Measurements from ENCODE around the gene SDK1. TPM values are rescaled to one million over a fixed set of nuclear protein-coding genes. Genes with fewer than 3 reads are reported as not detected.

Gene SDK1
- total and polyA plus RNA-seq, 12 donors = 1.0 to 5.3 (median 3.2) TPM

DNA sequence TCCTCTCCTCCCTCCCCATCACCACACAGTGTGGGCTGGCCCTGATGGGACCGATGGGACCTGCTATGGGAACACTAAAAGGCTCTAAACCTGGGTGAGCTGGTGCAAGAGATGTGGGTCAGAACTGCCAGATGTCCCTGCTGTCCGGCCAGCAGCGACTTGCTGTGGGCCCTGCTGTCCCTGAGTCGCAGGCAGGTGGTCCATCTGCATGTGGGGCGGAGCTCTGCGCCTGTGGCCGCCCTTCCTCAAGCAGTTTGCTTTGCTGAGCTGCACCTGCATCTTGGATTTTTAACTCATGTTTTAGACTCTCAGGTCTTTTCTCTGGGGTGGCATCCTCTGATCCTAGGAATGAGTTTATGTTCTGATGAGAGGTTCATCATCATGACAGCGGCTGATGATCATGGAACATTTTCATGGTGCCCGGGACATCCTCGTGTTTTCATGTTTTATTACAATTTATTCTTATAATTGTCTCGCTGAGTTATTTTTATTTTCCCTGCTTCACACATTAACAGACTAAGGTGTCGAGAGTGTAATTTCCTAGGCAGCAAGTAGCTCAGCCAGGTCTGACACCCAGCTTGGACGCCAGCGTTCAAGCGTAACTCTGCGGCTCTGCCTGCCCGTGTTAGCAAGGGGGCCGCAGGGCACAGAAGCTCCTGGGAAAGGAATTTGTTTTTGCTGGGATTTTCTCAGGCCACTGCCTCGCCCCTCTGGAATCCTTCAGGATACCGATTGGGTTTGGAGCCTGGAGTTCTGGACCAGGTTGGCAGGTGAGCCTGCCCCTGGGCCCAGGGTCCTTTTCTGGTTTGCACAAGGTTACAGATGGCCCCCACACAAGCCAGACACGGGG is 765.8 kb downstream of the SDK1 start:
- Histone ChIP-seq H3K27ac (no peak overlapping the region), H3K27me3 (peaks cover 0 to 2% (median 0%) of the 10 kb centered on the region in 7 donors), H3K4me1 (no peaks in the 10 kb centered on the region), H3K36me3 (no peaks in the 10 kb centered on the region), H3K4me3 (no peak overlapping the region), H3K9me3 (no peaks in the 10 kb centered on the region)
- no peak for ATAC-seq
- WGBS, 2 donors = 82 to 84% methylated on average over 21 of the region's 21 CpGs
- intact Hi-C loops (cut with DNase I) = loop anchor here in 1 of 10 donors (5.0 kb wide), 1 partner anchor 1105 kb away; no protein-coding TSS in a partner anchor
- TF ChIP-seq, protein P1, sequence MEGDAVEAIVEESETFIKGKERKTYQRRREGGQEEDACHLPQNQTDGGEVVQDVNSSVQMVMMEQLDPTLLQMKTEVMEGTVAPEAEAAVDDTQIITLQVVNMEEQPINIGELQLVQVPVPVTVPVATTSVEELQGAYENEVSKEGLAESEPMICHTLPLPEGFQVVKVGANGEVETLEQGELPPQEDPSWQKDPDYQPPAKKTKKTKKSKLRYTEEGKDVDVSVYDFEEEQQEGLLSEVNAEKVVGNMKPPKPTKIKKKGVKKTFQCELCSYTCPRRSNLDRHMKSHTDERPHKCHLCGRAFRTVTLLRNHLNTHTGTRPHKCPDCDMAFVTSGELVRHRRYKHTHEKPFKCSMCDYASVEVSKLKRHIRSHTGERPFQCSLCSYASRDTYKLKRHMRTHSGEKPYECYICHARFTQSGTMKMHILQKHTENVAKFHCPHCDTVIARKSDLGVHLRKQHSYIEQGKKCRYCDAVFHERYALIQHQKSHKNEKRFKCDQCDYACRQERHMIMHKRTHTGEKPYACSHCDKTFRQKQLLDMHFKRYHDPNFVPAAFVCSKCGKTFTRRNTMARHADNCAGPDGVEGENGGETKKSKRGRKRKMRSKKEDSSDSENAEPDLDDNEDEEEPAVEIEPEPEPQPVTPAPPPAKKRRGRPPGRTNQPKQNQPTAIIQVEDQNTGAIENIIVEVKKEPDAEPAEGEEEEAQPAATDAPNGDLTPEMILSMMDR (IDR thresholded peaks at IDR 0.05) = no peak
- DNase-seq = no peak

DNA sequence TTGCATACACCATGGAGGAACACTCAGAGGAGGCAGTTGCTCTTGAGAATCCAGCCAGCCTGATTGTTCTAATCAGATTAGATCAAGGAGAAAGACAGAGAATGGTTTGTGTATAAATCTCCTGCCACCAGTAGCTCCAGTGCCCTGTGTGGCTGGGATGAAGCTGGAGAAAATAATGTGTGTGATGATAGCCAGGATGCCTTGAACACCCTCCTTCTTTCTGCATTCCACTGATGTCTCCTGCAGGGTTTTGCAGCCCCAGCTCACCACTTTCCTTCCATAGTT is 766.4 kb downstream of the SDK1 start:
- no peak overlapping the region for H3K4me3 ChIP-seq
- no peaks in the 10 kb centered on the region for H3K36me3 ChIP-seq
- ATAC-seq (no peak), DNase-seq (no peak)
- H3K27me3 ChIP-seq = peaks cover 0 to 2% (median 0%) of the 10 kb centered on the region in 7 donors
- H3K27ac ChIP-seq = no peak overlapping the region
- TF ChIP-seq, protein P1 (IDR thresholded peaks at IDR 0.05) = no peak
- H3K4me1 ChIP-seq = no peaks in the 10 kb centered on the region
- no peaks in the 10 kb centered on the region for H3K9me3 ChIP-seq
- intact Hi-C loops (cut with DNase I) = loop anchor here in 1 of 10 donors (5.0 kb wide), 1 partner anchor 1105 kb away; no protein-coding TSS in a partner anchor

DNA sequence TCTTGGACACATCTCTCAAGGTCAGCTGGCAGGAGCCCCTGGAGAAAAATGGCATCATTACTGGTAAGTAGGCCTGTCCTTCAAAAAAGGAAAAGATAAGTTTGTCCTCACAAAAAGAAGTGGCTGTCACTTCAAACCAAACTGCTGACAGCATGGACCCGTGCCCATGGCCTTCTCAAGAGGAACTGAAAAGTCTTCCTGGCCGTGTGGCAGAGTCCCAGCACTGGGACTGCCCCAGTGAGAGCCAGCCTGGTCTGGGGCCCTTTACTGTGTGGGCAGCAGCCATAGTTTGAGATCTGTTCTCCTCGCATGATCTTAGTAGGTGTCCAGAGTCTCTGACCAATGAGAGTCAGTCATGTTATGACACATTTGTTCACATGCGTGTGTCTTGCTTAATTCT is 766.8 kb downstream of the SDK1 start:
- Histone ChIP-seq H3K4me3 (no peak overlapping the region), H3K4me1 (no peaks in the 10 kb centered on the region), H3K36me3 (no peaks in the 10 kb centered on the region), H3K9me3 (no peaks in the 10 kb centered on the region), H3K27ac (no peak overlapping the region), H3K27me3 (peaks cover 0 to 2% (median 0%) of the 10 kb centered on the region in 7 donors)
- WGBS, 2 donors = 57 to 69% methylated on average over 4 of the region's 4 CpGs
- DNase-seq = no peak
- no peak for ATAC-seq
- intact Hi-C loops (cut with DNase I) = loop anchor here in 1 of 10 donors (5.0 kb wide), 1 partner anchor 1104 kb away; no protein-coding TSS in a partner anchor
- TF ChIP-seq, protein P1 (IDR thresholded peaks at IDR 0.05) = no peak

DNA sequence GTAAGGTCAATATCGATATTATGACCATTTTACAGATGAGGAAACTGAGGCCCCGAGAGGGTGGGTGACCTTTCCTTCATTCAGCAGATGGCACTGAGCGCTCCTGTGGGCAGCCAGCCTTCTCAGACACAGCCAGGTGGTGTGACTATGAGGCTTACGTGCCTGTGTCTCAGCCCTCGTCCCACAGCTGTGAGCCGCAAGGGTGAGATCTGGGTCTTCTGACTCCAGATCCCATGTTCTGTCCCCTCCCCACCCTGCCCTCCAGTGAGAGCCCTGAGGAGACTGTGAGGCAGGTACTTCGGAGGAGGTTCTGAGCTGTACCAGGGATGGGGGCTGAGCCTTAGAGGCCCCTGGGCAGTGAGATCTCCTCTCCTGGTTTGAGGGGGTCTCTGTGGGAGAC is 767.2 kb downstream of the SDK1 start:
- DNase-seq = no peak
- Histone ChIP-seq H3K27me3 (no peaks in the 10 kb centered on the region), H3K27ac (no peak overlapping the region), H3K4me3 (no peak overlapping the region), H3K4me1 (no peaks in the 10 kb centered on the region), H3K36me3 (no peaks in the 10 kb centered on the region), H3K9me3 (no peaks in the 10 kb centered on the region)
- WGBS, 2 donors = 92 to 95% methylated on average over 7 of the region's 7 CpGs
- TF ChIP-seq, protein P1 (IDR thresholded peaks at IDR 0.05) = no peak
- intact Hi-C loops (cut with DNase I) = loop anchor here in 1 of 10 donors (5.0 kb wide), 1 partner anchor 1104 kb away; no protein-coding TSS in a partner anchor
- ATAC-seq = no peak

Measured in heart right ventricle (tissue), 16 donors.